Measurements from ENCODE around the gene SLC51B.

Gene SLC51B

DNA sequence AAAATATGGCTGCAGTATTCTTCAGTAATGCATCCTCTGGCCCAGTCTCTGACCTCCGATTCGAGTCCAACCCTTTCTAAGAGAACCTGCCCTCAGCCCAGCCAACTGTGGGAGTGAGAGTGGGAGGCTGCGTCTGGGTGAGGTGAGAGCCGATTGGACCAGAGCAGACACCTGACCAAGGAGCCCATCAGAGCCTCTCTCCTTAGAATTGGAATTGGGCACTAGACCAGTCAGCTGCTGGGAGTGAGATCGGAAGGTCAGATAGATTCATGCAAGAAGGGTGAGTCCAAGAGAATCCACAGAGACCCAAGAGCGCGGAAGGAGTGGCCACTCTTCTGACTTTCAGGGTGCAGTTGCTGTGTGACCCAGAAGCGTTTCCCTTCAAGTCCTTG, 12.4 kb downstream of the SLC51B start:
- no peak overlapping the region for H3K4me3 ChIP-seq (ENCODE audit: severe bottlenecking)
- H3K27me3 ChIP-seq (ENCODE audit: insufficient read depth, poor library complexity, severe bottlenecking): no peaks in the 10 kb centered on the region
- DNase-seq (ENCODE audit: low spot score) (no peak), ATAC-seq (ENCODE audit: low read depth) (no peak; the same call in 2 of the 3 replicates)
- no peaks in the 10 kb centered on the region for H3K4me1 ChIP-seq (ENCODE audit: insufficient read depth, poor library complexity, severe bottlenecking)
- TF ChIP-seq, protein P1, sequence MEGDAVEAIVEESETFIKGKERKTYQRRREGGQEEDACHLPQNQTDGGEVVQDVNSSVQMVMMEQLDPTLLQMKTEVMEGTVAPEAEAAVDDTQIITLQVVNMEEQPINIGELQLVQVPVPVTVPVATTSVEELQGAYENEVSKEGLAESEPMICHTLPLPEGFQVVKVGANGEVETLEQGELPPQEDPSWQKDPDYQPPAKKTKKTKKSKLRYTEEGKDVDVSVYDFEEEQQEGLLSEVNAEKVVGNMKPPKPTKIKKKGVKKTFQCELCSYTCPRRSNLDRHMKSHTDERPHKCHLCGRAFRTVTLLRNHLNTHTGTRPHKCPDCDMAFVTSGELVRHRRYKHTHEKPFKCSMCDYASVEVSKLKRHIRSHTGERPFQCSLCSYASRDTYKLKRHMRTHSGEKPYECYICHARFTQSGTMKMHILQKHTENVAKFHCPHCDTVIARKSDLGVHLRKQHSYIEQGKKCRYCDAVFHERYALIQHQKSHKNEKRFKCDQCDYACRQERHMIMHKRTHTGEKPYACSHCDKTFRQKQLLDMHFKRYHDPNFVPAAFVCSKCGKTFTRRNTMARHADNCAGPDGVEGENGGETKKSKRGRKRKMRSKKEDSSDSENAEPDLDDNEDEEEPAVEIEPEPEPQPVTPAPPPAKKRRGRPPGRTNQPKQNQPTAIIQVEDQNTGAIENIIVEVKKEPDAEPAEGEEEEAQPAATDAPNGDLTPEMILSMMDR (IDR thresholded peaks at IDR 0.05; ENCODE audit: poor library complexity, severe bottlenecking): no peak
- H3K36me3 ChIP-seq (ENCODE audit: low read depth): no peaks in the 10 kb centered on the region
- H3K9me3 ChIP-seq (ENCODE audit: severe bottlenecking): no peaks in the 10 kb centered on the region
- no peak overlapping the region for H3K27ac ChIP-seq (ENCODE audit: poor library complexity, severe bottlenecking)

DNA sequence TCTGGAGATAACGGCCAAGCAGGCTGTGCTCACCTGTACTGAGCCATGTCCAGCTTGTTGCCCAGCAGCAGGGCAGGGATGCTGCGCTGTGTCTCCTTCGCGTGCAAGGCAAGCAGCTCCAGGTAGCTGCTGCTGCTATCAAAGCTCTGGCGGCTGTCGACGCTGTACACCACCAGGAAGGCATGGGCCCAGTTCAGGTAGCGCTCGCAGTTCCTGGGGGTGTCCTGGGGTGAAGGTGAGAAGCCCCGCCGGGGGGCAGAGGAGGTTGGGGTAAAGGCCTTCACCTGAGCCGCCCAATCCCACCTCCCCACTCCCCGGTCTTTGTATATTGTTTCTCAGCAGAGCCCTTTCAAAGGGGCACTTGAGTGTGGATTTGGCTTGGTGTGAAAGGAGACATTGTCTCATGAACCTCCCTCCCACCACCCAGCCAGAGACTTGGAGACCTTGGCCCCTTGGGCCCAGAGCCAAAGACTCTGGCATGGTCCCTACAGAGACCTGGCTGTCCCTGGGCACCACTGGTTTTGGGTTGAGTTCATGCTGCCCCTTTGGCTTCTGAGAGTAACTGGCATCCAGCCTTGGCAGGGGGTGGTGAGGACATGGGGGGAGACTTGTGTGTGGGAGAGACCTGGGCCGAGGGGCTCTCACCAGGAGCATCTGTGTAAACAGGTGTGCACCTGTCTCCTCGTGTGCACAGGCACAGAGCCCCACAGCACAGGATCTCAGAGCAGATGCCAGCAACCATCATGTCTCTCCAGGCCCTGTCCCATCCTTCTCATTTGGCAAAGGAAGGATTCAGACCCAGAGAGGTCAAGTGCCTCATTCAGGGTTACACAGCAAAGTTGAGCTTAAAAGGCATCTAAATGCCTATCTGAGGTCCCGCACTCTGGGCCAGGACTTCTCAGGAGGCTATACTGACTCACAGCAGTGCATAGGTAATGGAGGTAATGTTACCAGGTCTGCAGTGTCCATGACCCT, 13.5 kb downstream of the SLC51B start:
- TF ChIP-seq, protein P1 (IDR thresholded peaks at IDR 0.05; ENCODE audit: poor library complexity, severe bottlenecking): no peak
- H3K4me3 ChIP-seq (ENCODE audit: severe bottlenecking): no peak overlapping the region
- H3K36me3 ChIP-seq (ENCODE audit: low read depth): no peaks in the 10 kb centered on the region
- H3K4me1 ChIP-seq (ENCODE audit: insufficient read depth, poor library complexity, severe bottlenecking): no peaks in the 10 kb centered on the region
- no peak for DNase-seq (ENCODE audit: low spot score)
- ATAC-seq (ENCODE audit: low read depth): no peak
- H3K27ac ChIP-seq (ENCODE audit: poor library complexity, severe bottlenecking): no peak overlapping the region
- H3K27me3 ChIP-seq (ENCODE audit: insufficient read depth, poor library complexity, severe bottlenecking): no peaks in the 10 kb centered on the region
- H3K9me3 ChIP-seq (ENCODE audit: severe bottlenecking): no peaks in the 10 kb centered on the region

DNA sequence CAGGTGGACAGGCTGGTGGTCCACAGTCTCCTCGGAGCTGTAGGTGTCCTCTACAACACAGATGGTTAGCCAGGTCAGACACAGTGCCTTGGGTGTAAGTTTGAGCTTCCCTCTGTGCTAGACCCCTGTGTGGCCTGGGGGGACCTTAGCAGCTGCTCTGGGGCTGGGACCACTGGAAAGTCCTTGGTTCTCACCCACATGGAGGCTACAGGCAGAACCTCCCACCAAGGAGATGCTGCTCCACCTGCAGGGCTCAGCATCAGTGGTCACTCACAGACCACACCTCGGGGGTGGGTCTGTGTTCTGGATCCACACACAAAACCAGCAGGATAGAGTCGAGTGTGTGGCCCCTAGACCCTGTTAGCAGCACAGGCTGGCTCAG, 14.2 kb downstream of the SLC51B start:
- no peaks in the 10 kb centered on the region for H3K9me3 ChIP-seq (ENCODE audit: severe bottlenecking)
- H3K36me3 ChIP-seq (ENCODE audit: low read depth): no peaks in the 10 kb centered on the region
- no peaks in the 10 kb centered on the region for H3K27me3 ChIP-seq (ENCODE audit: insufficient read depth, poor library complexity, severe bottlenecking)
- no peaks in the 10 kb centered on the region for H3K4me1 ChIP-seq (ENCODE audit: insufficient read depth, poor library complexity, severe bottlenecking)
- DNase-seq (ENCODE audit: low spot score) (no peak), ATAC-seq (ENCODE audit: low read depth) (no peak)
- no peak overlapping the region for H3K27ac ChIP-seq (ENCODE audit: poor library complexity, severe bottlenecking)
- no peak overlapping the region for H3K4me3 ChIP-seq (ENCODE audit: severe bottlenecking)
- TF ChIP-seq, protein P1 (IDR thresholded peaks at IDR 0.05; ENCODE audit: poor library complexity, severe bottlenecking): no peak

DNA sequence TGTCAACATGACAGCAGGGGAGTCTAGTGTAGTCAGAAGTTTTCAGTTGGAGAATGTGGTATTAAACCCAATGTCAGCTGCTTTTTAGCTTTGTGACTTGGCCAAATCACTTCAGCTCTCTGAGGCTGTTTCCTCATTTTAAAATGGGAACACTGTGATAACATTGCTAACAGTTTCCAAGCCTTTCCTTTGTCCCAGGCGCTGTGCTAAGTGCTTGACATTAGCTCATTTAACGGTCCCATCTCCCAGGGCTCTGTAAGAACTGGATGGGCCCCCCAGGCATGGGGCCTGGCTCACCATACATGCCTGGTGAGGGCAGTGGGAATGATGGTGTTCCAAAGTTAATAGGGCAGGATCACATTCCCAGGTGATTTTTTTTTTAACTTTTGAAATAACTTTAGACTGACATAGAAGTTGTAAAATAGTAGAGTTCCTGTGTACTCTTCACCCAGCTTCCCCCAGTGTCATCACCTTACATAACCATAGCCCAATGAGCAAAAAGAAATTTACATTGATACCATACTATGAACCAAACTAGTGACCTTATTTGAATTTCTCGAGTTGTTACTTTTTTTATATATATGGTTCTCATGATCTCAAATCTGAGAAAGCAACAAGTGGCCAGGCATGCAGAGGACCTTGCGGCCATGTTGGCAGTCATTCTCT, 14.9 kb downstream of the SLC51B start:
- no peaks in the 10 kb centered on the region for H3K9me3 ChIP-seq (ENCODE audit: severe bottlenecking)
- H3K4me3 ChIP-seq (ENCODE audit: severe bottlenecking): no peak overlapping the region
- DNase-seq (ENCODE audit: low spot score): no peak
- TF ChIP-seq, protein P1 (IDR thresholded peaks at IDR 0.05; ENCODE audit: poor library complexity, severe bottlenecking): no peak
- no peaks in the 10 kb centered on the region for H3K4me1 ChIP-seq (ENCODE audit: insufficient read depth, poor library complexity, severe bottlenecking)
- no peak overlapping the region for H3K27ac ChIP-seq (ENCODE audit: poor library complexity, severe bottlenecking)
- H3K36me3 ChIP-seq (ENCODE audit: low read depth): no peaks in the 10 kb centered on the region
- ATAC-seq (ENCODE audit: low read depth): no peak
- no peaks in the 10 kb centered on the region for H3K27me3 ChIP-seq (ENCODE audit: insufficient read depth, poor library complexity, severe bottlenecking)
